NCI-H2029 (cell line): ENCODE results near the gene KIAA1614.

Experiments used
- DNase-seq: peaks from one replicate; lab custom pipeline; 2025; lab: John Stamatoyannopoulos, UW

Gene KIAA1614, protein sequence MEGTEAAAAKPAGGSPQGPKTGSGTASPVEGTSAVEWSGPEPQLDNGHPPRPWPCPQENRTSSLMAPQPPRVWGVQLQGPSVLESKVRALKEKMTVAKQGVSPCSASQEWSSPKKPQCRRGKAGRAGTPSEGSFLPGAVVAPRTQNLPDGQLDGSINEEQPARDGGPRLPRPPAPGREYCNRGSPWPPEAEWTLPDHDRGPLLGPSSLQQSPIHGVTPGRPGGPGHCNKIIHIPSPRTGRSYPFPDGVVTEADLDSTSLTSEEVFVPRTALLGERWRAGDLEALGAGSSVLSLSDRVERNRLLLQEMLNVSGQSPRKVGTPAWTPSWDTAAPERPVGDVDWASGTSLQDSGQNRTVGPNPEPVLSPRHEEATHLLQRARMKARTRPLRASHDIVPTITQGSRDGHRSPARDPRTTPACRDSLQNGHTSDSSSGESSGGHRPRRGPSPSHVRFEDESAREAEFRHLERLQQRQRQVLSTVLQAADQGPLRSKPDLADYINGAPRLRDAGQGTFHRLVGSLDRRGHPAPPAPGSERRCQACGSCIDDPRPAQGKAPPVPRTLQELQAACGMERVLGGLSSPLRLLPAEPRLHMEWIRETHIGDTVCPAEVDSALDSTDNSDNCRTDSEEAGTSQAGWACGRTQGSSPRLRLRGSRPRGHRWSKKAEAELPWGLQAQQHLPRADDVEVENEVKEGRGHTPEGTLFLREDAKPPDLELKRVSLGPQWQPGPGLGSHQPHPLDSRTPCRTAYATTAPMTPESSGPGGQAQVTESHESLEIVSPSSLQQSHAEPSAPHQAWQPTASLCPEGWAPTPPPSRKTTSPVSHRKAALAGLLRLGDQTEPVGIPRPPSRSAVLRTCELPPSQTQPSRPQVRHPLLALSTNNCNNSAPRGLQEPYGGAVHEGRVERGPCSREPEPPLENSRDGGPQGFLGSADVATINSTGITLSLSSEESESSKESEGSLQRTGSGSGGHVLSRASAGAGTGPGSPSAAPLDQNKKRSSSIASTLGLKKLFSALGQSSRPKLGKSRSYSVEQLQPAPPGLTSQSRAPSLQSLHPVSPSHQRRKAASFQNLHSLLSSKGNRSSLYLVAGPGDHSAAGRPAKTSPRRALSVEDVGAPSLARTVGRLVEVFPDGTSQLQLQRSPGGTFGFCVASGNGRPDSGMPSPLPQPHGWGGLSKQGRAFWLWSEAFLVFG

DNA sequence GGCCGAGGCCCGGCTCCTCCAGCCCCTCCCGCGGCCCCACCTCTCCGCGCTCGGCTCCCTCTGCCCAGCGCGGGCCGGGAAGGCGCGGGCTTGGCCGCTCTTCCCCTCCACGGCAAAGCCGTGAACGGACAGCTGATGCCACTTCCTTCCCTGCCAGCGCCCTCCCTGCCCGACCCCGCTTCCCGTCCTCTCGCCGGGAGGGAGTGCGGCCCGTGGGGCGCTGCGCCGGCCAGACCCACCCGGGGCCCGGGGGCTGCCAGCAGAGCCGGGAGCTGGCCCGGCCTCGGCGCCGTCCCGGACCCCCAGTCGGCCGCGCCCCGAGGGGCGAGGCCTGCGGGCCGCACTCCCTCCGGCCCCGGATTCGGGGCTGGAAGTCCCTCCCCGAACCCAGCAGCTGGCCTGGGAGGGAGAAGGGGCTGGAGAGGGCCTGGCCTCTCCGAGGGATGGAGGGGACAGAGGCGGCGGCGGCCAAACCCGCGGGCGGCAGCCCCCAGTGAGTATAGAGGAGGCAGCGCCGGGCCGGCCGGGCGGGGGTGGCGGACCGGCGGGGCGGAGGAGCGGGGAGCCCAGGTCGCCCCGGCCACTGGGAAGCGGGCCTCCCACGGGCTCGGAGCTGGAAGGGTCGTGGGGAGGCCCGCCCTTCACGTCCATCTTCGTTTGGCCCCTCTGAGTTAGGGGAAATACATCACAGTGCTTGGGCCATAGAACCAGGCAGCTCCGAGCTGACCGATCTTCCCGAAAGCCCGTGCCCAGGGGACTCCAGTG is at the start of gene KIAA1614:
KIAA1614 (plus strand) TSS at position 97 of the 765 bp plus-strand sequence; CDS start at position 444, 347 bp downstream.
- no peak for DNase-seq

DNA sequence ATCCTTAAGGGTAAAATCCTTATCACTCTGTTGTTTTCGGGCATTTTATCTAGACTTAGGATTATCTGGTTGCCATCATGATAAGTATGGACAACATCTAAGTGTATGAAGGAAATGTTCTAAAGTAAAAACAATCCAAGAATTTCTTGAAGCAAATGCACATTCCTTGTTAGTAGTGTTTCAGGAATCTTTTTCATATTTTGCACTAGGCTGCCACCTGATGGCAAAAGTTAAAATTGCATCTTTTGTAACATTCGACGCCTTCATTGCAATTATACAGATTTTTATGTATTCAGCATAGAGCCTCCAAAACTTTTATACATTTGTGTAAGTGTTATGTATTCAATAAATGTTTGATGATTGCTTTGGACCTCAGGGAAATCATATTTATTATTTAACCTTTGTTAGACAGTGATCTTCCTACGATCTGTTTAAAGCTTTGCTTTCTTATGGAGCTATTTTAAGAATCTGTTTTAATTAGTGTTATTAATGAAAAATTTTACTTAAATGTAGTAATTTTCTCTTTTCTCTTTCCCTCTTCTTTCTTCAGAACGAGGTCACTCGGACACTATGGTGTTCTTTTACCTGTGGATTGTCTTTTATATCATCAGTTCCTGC is 49.4 kb upstream of the KIAA1614 start:
- DNase-seq = peak; percentile 29

DNA sequence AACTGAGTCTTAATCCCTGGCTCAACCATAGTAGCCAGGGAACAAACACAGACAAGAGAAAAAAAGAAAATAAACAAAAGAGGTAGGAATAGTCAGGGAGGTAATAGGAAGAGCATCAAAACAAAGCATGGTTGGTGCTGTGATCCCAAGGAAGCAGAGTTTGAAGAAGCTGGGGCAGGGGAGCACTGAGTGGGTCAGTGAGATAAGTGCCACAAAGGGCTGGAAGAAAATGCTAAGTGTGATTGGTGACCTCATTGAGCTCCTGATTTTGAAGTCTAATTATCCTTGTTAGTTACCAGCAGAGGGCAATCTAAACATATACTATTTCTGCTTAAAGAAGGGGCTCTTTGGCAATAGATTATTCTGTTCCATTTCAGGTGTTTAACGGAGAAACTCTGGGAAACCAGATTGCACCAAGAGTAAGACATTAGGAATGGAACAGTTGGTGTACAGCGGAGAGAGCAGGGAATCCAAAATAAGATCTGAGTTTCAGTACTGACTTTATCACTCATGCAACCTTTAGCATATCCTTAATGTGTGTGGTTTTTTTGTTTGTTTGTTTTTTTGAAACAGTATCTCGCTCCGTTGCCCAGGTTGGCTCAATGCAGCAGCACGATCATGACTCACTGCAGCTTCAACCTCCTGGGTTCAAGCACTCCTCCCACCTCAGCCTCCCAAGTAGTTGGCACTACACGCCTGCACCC is 30.7 kb upstream of the KIAA1614 start:
- peak; percentile 55 for DNase-seq

DNA sequence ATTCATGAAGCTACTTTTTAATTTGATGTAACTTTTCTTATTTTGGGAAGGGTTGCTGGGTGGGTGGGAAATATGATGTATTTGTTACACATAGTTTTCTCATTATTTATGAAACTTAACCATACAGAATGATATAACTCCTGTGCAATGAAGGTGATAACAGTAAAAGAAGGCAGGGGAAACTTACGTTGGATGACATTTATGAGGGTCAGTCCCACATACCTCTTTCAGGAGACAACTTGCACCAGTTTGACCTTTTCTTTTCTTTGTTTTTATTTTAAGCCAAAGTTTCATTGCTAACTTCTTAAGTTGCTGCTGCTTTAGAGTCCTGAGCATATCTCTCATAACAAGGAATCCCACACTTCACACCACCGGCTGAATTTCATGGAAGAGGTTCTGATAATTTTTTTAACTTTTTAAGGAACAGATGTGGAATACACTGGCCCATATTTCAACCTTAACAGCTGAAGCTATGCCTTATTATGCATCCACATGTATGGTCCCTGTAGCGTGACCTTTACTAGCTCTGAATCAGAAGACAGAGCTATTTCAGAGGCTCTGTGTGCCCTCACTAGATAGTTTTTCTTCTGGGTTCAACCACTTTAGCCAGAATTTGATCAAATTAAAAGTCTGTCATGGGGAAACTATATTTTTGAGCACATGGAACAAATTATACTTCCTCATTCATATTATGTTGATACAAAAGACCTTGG is 28.0 kb upstream of the KIAA1614 start:
- no peak for DNase-seq

DNA sequence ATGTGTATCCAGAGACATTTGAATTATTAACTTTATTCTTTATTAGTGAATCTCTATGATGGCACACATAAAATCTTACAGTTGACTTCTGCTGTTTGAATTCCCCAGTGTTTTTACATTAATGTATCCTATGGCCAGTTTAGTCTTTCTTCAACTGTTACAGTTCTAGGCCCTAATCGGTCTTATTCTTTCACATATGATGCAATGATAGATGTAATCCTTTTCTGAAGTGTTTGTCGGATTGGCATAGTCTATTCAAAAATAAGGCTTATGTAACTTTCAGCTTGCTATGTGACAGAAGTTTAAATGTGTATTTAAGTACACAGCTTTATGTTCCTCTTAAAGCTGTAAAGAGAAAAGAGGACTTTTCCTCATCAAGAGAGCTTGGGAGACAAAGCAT is 26.4 kb upstream of the KIAA1614 start:
- DNase-seq = no peak

DNA sequence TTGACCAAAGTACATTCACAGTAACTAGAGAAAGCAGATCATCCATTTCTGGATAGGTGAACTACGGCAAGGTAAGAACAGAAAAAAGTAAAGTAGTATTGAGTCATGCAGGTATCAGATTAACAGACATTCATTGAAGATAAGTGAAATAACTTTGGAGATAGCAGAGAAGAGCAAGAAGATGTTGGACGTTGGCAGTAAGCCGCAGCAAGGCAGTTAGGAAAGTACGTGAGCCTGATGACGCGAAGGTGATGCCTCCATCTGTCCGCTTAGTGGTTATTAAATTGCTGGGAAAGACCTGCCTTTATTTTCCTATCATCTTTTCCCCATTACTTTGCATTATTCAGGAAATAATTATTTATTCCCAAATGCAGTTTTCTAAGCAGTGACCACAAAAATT is 24.9 kb upstream of the KIAA1614 start:
- DNase-seq = no peak

DNA sequence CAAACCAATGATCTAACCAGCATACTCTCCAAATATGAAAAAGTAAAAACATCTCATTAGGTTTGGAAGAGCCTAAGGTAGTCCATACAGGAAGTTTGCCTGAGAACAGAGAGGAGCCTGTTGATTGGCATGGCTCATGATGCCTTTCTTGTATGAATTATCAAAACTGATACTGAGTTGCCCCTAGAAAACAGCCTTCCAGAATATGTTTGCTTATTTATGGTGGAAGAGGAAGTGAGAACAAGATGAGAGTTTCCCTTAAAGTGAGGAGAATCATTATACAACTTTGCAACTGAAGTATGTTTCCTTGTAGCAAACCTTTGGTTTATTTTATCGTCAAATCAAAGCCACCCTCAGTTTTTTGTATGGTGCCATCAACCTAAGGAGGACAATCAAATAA is 23.8 kb upstream of the KIAA1614 start:
- no peak for DNase-seq

DNA sequence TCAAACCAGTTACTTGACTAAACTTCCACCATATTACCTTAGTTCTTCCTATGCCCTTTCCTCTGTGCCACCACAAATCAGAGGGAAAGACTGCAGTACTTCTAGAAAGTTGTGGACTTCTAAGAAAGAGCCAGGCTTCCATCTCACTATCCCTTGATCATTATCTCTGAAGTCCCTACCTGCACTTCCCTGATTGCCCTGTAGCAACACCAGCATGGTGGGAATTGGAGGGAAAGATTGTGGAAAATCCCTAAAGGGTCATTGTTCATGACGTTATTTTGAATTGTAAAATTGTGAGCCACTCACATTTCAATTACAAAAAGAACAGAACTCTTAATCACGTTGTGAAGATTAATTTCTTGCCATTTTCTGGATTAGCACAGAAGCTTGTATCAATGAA is 23.4 kb upstream of the KIAA1614 start:
- no peak for DNase-seq

DNA sequence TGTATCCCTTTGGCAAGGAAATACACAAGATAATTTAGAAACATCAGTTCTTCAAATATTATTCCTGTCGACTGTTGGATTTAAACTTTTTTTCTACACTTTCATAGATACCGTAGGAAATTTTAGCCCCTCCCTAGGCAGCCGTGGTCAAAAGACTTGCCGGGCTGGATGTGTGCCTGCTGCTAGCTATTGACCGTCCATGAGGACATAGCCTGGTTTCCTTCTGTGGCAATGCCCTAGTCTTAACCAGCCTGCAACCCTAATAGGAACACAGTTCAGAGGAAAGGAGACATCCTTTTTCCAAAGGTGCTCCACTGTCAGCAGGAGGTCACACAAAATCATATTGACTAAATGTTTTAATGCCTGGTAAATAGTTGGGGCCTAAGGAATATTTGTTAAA is 20.4 kb upstream of the KIAA1614 start:
- no peak for DNase-seq

DNA sequence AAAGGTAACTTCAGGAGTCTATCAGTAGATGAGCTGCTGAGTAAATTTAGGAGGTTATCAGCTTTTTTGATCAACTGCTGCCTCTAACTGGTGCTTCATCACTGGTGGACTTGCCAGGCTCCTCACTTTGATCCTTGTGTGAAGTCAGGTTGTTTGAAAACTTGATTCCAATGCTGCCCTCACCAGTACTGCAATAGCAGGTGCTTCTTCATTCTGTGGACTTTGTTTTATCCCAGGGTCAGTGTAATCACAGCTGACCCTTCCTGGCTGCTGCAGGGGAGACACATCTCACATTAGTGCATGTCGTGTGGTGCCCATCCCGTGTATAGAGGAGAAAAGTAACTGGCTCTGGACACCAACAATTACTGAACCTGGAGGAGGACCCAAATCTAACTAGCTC is 20.0 kb upstream of the KIAA1614 start:
- DNase-seq = no peak

DNA sequence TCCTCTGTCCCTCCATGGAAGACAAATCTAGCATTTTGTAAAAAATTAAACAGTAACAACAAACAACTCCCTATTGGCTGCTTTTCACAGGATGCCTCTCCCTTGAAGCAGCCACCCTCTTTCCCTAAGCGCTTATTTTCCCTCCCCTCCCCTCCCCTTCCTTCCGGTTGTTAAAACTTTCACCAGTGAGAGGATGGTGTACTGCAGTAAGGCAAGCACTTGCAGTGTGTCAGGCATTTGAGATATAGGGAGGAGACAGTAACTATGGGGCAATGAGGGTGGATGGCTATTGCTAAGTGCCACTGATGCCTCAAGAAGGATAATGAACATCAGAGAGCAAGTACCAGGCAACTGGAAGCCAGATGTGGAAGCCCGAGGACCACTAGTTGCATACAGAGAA is 19.1 kb upstream of the KIAA1614 start:
- DNase-seq = no peak

DNA sequence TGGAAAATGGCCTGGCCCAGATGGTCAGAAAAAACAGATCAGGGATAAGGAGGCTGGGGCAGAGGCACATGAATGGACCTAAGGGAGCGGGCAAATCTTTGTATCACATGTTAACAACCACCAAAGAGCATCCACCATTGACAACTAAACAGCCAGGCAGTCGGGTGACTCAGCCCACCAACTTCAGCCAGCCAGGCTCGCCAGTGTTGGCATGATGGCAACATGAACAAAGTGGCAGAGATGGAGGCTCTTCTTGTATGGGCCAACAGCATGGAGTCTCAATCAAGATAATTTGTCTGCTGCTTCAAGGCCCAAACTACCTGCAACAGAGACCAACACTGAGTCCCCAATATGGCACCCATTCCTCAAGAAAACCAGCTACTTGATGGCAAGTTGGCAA is 16.5 kb upstream of the KIAA1614 start:
- no peak for DNase-seq

DNA sequence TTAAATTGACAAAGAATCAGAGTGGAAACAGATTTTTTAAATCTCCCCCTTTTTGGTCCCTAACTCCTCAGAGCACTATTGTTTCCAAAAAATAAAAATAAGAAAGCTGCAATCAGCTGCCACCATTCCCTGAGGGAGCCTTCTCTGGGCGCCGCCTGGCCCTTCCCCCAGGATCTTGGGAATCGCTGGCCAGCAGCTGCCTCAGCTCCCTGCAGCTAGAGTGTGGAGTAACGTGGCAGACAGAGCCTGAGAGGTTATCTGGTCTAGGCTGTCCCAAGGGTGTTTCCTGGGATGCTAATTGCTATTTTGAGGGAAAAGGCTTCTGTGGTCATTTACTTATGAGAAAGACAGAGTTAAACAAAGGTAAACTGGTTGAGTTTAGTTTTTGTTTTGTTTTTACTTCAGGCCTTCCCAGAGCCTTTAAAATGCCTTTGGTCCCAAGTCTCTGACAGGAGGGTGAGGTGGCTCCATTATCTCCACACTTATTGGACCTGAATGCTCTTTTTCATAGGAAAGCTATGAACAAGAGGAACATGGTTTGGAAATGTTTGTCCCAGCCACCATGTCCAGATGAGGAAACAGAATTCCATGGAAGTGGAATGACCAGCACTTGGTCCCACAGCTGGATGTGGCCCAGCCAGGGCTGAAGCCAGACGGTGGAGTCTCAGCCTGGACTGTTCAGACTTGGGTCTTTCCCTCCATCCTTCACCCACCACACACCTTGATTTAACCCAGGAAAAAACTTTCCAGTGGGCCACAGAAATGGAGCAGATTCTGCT is 14.1 kb upstream of the KIAA1614 start:
- DNase-seq = no peak

DNA sequence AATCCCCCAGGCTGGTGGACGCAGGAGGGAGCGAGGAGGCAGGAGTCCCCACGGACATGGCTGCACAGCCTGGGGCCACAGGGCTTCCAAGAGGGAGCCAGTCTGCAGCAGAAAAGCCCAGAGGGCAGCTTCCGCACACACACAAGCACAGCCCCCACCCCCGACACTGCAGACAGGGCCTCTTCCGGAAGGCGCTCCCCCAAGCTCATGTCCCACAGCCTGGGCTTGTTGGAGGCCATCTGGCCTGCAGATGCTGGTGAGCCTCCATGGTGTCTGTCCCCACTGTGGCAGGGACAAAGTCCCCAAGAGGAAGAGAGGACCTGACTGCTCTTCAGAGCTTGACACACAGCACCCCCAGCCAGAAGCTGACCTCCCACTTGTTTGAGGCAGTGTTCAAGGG is 13.4 kb upstream of the KIAA1614 start:
- no peak for DNase-seq

DNA sequence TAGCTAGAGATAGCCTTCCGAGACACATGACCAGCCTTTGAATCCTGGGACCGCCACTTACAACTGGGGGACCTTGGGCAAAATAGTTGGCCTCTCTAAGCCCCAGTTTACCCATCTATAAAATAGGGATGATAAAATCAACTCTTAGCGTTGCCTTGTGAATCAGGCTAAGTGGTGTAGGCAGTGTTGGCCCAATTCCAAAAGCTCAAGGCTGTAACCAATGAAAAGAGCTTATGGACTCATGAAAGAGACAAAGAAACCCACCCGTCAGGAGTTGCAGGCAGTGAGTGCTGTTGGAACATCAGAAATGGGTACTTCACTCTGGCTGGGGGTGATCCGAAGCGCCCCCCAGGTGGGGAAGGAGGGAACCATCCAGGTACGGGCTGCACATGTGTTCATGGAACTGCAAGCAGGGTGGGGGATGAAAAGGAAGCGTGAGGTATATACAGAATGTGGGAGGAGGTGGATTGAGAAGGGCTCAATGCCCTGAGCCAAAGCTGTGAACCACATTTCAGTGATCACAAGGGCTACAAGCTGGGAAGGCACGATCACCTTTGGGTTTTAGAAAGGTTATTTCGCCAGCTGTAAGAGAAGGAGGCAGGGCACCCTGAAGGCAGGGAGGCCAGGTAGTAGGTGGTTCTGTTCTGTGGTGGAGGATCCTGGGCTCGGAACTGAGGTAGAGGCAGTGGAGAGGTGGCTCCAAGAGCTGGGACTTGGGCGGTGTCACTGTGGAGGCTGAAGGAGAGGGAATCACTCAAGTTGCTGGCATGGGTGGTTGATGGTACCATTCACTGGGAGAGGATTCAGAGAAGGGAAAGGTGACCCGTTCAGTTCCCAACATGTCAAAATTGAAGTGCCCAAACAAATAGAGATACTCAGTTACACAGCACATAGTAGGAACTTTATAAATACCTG is 11.4 kb upstream of the KIAA1614 start:
- no peak for DNase-seq

DNA sequence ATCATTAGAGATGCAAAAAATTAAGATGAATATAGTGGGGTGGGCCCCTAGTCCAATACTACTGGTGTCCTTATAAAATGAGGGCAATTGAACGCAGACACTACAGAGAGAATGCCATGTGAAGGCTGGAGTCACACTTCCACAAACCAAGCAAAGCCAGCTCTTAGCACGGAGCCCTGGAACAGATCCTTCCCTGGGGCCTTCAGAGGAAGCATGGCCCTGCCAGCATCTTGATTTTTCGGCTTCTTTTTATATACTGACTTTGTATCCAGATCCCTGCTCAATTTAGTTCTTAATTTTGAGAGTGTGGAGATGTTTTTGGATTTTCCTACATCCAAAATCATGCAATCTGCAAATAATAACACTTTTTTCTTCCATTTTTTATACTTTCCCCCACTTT is 10.2 kb upstream of the KIAA1614 start:
- DNase-seq = no peak

DNA sequence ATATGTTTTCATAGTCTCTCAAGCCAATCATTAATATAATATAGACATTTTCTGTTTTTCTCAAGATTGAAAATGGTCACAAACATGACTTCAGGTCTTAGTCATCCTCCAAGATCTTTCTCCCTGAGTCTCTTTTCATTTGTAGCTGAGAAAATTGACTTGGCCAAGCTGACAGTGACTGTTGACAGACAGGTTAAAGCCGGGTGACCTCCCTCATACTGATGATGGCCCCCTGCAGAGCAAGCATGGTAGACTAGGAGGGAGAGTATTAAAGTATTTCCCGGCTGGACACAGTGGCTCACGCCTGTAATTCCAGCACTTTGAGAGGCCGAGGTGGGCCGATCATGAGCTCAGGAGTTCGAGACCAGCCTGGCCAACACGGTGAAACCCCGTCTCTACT is 6.8 kb upstream of the KIAA1614 start:
- DNase-seq = no peak

DNA sequence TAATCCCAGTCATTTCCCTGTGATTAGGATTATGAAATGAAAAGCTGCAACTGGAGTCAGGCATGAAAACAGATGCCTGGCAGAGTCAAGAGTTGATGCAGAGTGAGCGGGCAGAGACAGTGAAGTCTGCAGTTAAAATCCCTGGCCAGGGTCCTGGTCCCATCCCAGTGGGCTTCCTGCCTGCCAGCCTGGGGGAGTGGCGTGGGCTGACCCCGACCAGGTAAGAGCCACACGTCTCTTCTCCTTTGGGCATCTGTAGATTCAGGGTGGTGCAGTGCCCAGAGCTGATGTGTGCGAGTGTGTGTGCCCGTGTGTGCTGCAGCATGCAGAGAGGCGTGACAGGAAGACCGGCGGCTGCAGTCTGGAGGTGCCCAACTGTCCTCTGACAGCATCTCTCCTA is 6.2 kb upstream of the KIAA1614 start:
- no peak for DNase-seq
